GM18951 (cell line): ENCODE results near the gene ADGRL3.

Experiments used
- POLR2A ChIP-seq: IDR thresholded peaks from 4 replicates; pipeline ENCODE4 v1.6.1; 2011; ENCODE audit warnings: mild to moderate bottlenecking; ENCODE audit not compliant: insufficient read length, insufficient read depth; ENCODE audit errors: extremely low read depth
- in situ Hi-C: fragments of 300-500 bp; cut with MboI; formaldehyde crosslinking; loops from one replicate; pipeline ENCODE4 v1.12.0; 2022; ENCODE audit warnings: low sequenced_read_pairs, mixed read lengths, inconsistent platforms; ENCODE audit not compliant: unreplicated experiment

Gene ADGRL3

GRCh38 chr4:61533140-61533539 lies 333.0 kb downstream of the ADGRL3 start:
- no peak for TF ChIP-seq POLR2A
- in situ Hi-C loops, result loop anchor here (10.0 kb wide), 1 partner anchor 1158 kb away; no protein-coding TSS in a partner anchor

GRCh38 chr4:61540944-61541343 lies 340.8 kb downstream of the ADGRL3 start:
- TF ChIP-seq POLR2A, result no peak
- in situ Hi-C loops, result no loop called here

GRCh38 chr4:61541459-61541858 lies 341.3 kb downstream of the ADGRL3 start:
- TF ChIP-seq POLR2A, result no peak
- in situ Hi-C loops, result no loop called here

- TF ChIP-seq POLR2A, result no peak
- in situ Hi-C loops, result no loop called here
Measured at GRCh38 chr4:61543976-61544375, 343.9 kb downstream of the ADGRL3 start.

GRCh38 chr4:61545902-61546480 lies 345.9 kb downstream of the ADGRL3 start:
- no peak for TF ChIP-seq POLR2A
- in situ Hi-C loops, result no loop called here

GRCh38 chr4:61549336-61549735 lies 349.2 kb downstream of the ADGRL3 start:
- TF ChIP-seq POLR2A, result no peak
- in situ Hi-C loops, result no loop called here

GRCh38 chr4:61553557-61554125 lies 353.5 kb downstream of the ADGRL3 start:
- no peak for TF ChIP-seq POLR2A
- in situ Hi-C loops, result no loop called here

- TF ChIP-seq POLR2A, result no peak
- in situ Hi-C loops, result no loop called here
Measured at GRCh38 chr4:61555789-61556188, 355.7 kb downstream of the ADGRL3 start.

GRCh38 chr4:61556277-61556676 lies 356.2 kb downstream of the ADGRL3 start:
- in situ Hi-C loops, result no loop called here
- TF ChIP-seq POLR2A, result no peak

- TF ChIP-seq POLR2A, result no peak
- in situ Hi-C loops, result no loop called here
Measured at GRCh38 chr4:61559396-61559795, 359.3 kb downstream of the ADGRL3 start.

- TF ChIP-seq POLR2A, result no peak
- in situ Hi-C loops, result no loop called here
Measured at GRCh38 chr4:61561028-61561427, 360.9 kb downstream of the ADGRL3 start.

- no peak for TF ChIP-seq POLR2A
Measured at GRCh38 chr4:61571761-61572559, 371.8 kb downstream of the ADGRL3 start.

GRCh38 chr4:61575796-61576195 lies 375.7 kb downstream of the ADGRL3 start:
- no peak for TF ChIP-seq POLR2A
- in situ Hi-C loops, result no loop called here

More at GRCh38 chr4:61571761-61572559, 371.8 kb downstream of the ADGRL3 start:
- in situ Hi-C loops, result no loop called here

GRCh38 chr4:61579786-61580185 lies 379.7 kb downstream of the ADGRL3 start:
- no peak for TF ChIP-seq POLR2A
- in situ Hi-C loops, result no loop called here
